GM12878 (cell line): ENCODE data around the gene DESI1. TPM values are rescaled to one million over a fixed set of nuclear protein-coding genes. Genes with fewer than 3 reads are reported as not detected.

ENCODE experiments used
- ATAC-seq: fragments of 200-7000 bp; cut with Tn5 transposase; 3 replicates; pipeline ENCODE4 v1.9.1; 2020; ENCODE audit warnings: mild to moderate bottlenecking, moderate library complexity
- BruUV-seq: library from RNA; stranded (reverse); fragments of 400-500 nt; replicated peaks from 2 replicates; lab custom pipeline; 2021; lab: Mats Ljungman, UMichigan
- CTCF ChIA-PET: fragments of 300-600 bp; sonication (Branson Sonifier 250); formaldehyde crosslinking; extraction: SDS; loops from one replicate; lab custom pipeline; 2021; ENCODE audit warnings: inconsistent platforms; lab: Yijun Ruan, JAX
- POLR2A ChIA-PET: fragments of 350-600 bp; formaldehyde crosslinking; extraction: SDS; loops from one replicate; lab custom pipeline; 2021; ENCODE audit warnings: inconsistent platforms; lab: Charles Lee
- RAD21 ChIA-PET: fragments of 300-600 bp; sonication (Branson Sonifier 250); formaldehyde crosslinking; loops from one replicate; lab custom pipeline; 2023; ENCODE audit warnings: antibody characterized with exemption; ENCODE audit not compliant: unreplicated experiment; lab: Charles Lee
- SMC1A ChIA-PET: fragments of 300-600 bp; sonication (Branson Sonifier 250); formaldehyde crosslinking; loops from one replicate; lab custom pipeline; 2023; ENCODE audit not compliant: unreplicated experiment, uncharacterized antibody; lab: Charles Lee
- DNase-seq: peaks from one replicate; pipeline ENCODE4 v3.0.0-alpha.2; 2011; ENCODE audit warnings: low read depth, low spot score
- FAIRE-seq: peaks from 3 replicates; lab custom pipeline; 2011; peaks lifted over from hg19 to GRCh38; lab: Jason Lieb, UNC
- H2AFZ ChIP-seq: 2 replicates; pipeline ENCODE4 v1.6.0; 2011; ENCODE audit warnings: low read depth, low read length, control low read depth; ENCODE audit not compliant: control insufficient read depth
- H3K27ac ChIP-seq: 2 replicates; pipeline ENCODE4 v1.5.1; 2011; ENCODE audit warnings: control low read depth; ENCODE audit not compliant: control insufficient read depth, insufficient read depth
- H3K27me3 ChIP-seq, 2 experiments: replicated peaks in 1 of 2; 2 replicates each; pipeline versions ENCODE4 v1.6.0 to v1.6.1; 2011; ENCODE audit warnings: low read length in 1 of 2; ENCODE audit not compliant: control insufficient read depth in 2 of 2, insufficient read depth in 2 of 2
- H3K36me3 ChIP-seq, 2 experiments: 2 replicates each; pipeline ENCODE4 v1.5.1; 2011; ENCODE audit warnings: low read length in 1 of 2; ENCODE audit not compliant: control insufficient read depth in 2 of 2, insufficient read depth in 2 of 2
- H3K4me1 ChIP-seq: 2 replicates; pipeline ENCODE4 v1.6.1; 2011; ENCODE audit warnings: mild to moderate bottlenecking, low read length, moderate library complexity, mixed read lengths; ENCODE audit not compliant: control insufficient read depth, insufficient read depth
- H3K4me2 ChIP-seq: 2 replicates; pipeline ENCODE4 v1.6.0; 2011; ENCODE audit warnings: control low read depth; ENCODE audit not compliant: control insufficient read depth, insufficient read depth
- H3K4me3 ChIP-seq: fragments of 200-600 bp; sonication (generic); 2 replicates; pipeline ENCODE4 v1.5.1; 2016
- H3K79me2 ChIP-seq: 2 replicates; pipeline ENCODE4 v1.6.0; 2011; ENCODE audit warnings: low read length; ENCODE audit not compliant: control insufficient read depth, insufficient read depth
- H3K9ac ChIP-seq: 2 replicates; pipeline ENCODE4 v1.8.0; 2011; ENCODE audit warnings: low read length, control low read depth, mixed read lengths; ENCODE audit not compliant: control insufficient read depth, insufficient read depth
- H3K9me3 ChIP-seq: replicated peaks from 3 replicates; pipeline ENCODE4 v1.5.1; 2011; ENCODE audit warnings: mild to moderate bottlenecking, low read length; ENCODE audit not compliant: control insufficient read depth, insufficient read depth
- H4K20me1 ChIP-seq: 2 replicates; pipeline ENCODE4 v1.6.0; 2011; ENCODE audit not compliant: control insufficient read depth, insufficient read depth
- IKZF1 ChIP-seq: fragments of 450-650 bp; conservative IDR thresholded peaks from 2 replicates; pipeline ENCODE4 v1.6.1; 2017; ENCODE audit warnings: antibody characterized with exemption, mild to moderate bottlenecking
- MXI1 ChIP-seq: fragments of 150-350 bp; IDR thresholded peaks from 2 replicates; pipeline ENCODE4 v1.6.1; 2011; ENCODE audit warnings: low read depth, mild to moderate bottlenecking, inconsistent platforms, low read length, improper control_type of control experiment
- NFXL1 ChIP-seq: fragments of 450-650 bp; IDR thresholded peaks from 2 replicates; pipeline ENCODE4 v1.6.1; 2017; ENCODE audit warnings: antibody characterized with exemption, mild to moderate bottlenecking, borderline replicate concordance
- NR2C2 ChIP-seq: IDR thresholded peaks from 2 replicates; pipeline ENCODE4 v1.6.1; 2011; ENCODE audit warnings: borderline replicate concordance, low read depth; ENCODE audit not compliant: control insufficient read depth, insufficient read length
- SPI1 ChIP-seq: IDR thresholded peaks from 2 replicates; pipeline ENCODE4 v1.6.1; 2011; ENCODE audit warnings: low read depth, mild to moderate bottlenecking, low read length, moderate library complexity, borderline replicate concordance; ENCODE audit not compliant: insufficient read depth
- TBL1XR1 ChIP-seq: IDR thresholded peaks from 2 replicates; pipeline ENCODE4 v1.6.1; 2012; ENCODE audit warnings: low read depth, low read length, improper control_type of control experiment
- USF1 ChIP-seq: IDR thresholded peaks from 2 replicates; pipeline ENCODE4 v1.6.1; 2011; ENCODE audit warnings: borderline replicate concordance, low read depth, mild to moderate bottlenecking, moderate library complexity, mixed read lengths, low read length; ENCODE audit not compliant: insufficient read depth; ENCODE audit errors: extremely low read length
- YBX1 ChIP-seq: fragments of 450-650 bp; IDR thresholded peaks from 2 replicates; pipeline ENCODE4 v1.6.1; 2016; ENCODE audit warnings: antibody characterized with exemption
- ZNF217 ChIP-seq: fragments of 450-650 bp; IDR thresholded peaks from 2 replicates; pipeline ENCODE4 v1.6.1; 2017; ENCODE audit warnings: antibody characterized with exemption, mild to moderate bottlenecking
- WGBS: methylation state at CpG from one replicate; pipeline ENCODE4 v1.1.6; 2016; ENCODE audit warnings: low lambda C conversion rate; ENCODE audit not compliant: insufficient replicate concordance, insufficient coverage; ENCODE audit errors: missing lambda C conversion rate; 5-methylcytosine and 5-hydroxymethylcytosine counted together
- in situ Hi-C: fragments of 300-500 bp; cut with MboI; formaldehyde crosslinking; loops from 9 replicates; pipeline ENCODE4 v1.14.3; 2018; ENCODE audit warnings: mixed read lengths
- intact Hi-C: fragments of 100-400 bp; cut with micrococcal nuclease; formaldehyde crosslinking; loops from one replicate; pipeline ENCODE4 v1.14.2; 2022; ENCODE audit not compliant: unreplicated experiment
- polyA plus RNA-seq, 11 experiments: library from polyadenylated mRNA; depleted of rRNA in 4 of 11; unstranded in 6 of 11; stranded (reverse) in 5 of 11; fragments of >200 nt; fragmentation: Nextera tagmentation in 4 of 11; fragmentation: Illumina TruSeq in 1 of 11; extraction: Ambion mirVana in 4 of 11; extraction: Trizol in 1 of 11; gene quantifications; 1 replicate in 1 of 11; 2 replicates in 10 of 11; pipeline versions ENCODE4 v1.2.1 to v1.2.3, GENCODE V29; 2011 to 2016; ENCODE audit warnings: inconsistent platforms in 2 of 11, missing spikeins in 2 of 11, low read depth in 1 of 11
- total RNA-seq, 4 experiments: library from RNA; depleted of rRNA in 3 of 4; stranded (reverse); fragments of >200 nt in 3 of 4; fragmentation: Illumina TruSeq in 1 of 4; extraction: Trizol in 1 of 4; gene quantifications; 2 replicates each; pipeline versions ENCODE4 v1.2.1 to v1.2.3, GENCODE V29; 2013 to 2021

DESI1 gene
- total and polyA plus RNA-seq, 10 of the 15 experiments (the other 5 are each of a cell fraction or from before 2014, with no cell fraction given), result 8.0 to 76.8 (median 40.6) TPM

- no peak for FAIRE-seq
- peaks cover 0 to 5% of the 10 kb centered on the region in 2 experiments; a peak in 3 of 4 replicates for H3K27me3 ChIP-seq
- DNase-seq, result no peak
- SMC1A ChIA-PET, result no interaction called here
- H3K27ac ChIP-seq, result no peak overlapping the region
- in situ Hi-C loops, result no loop called here
- H3K79me2 ChIP-seq, result no peaks in the 10 kb centered on the region
- no peak overlapping the region for H3K9ac ChIP-seq
- H3K4me3 ChIP-seq, result no peak overlapping the region
- no peak overlapping the region for H2AFZ ChIP-seq
- intact Hi-C loops, result no loop called here
- WGBS, result 36% methylated on average over 8 of the region's 8 CpGs
- RAD21 ChIA-PET, result no interaction called here
- TF ChIP-seq ZNF217 (no peak), MXI1 (no peak), TBL1XR1 (no peak), USF1 (no peak), SPI1 (no peak), NFXL1 (no peak), NR2C2 (no peak), IKZF1 (no peak), YBX1 (no peak)
- TF ChIP-seq, all 136 proteins: peak for 0
- Histone ChIP-seq H3K4me2 (no peak overlapping the region), H3K4me1 (no peaks in the 10 kb centered on the region), H4K20me1 (no peaks in the 10 kb centered on the region), H3K9me3 (no peaks in the 10 kb centered on the region), H3K36me3 (no peaks in the 10 kb centered on the region)
- CTCF ChIA-PET, result no interaction called here
- no TSS peak for BruUV-seq
- POLR2A ChIA-PET, result interaction anchor here (0.6 to 0.7 kb wide), 3 partner anchors 63 to 348 kb away, joined by 3 to 6 read pairs (median 4); no protein-coding TSS in a partner anchor
- ATAC-seq, result no peak
These were observed 56.3 kb downstream of the DESI1 start for GRCh38 chr22:41564563-41564962.
